Measurements from ENCODE around the gene DGKH.

Gene DGKH

DNA sequence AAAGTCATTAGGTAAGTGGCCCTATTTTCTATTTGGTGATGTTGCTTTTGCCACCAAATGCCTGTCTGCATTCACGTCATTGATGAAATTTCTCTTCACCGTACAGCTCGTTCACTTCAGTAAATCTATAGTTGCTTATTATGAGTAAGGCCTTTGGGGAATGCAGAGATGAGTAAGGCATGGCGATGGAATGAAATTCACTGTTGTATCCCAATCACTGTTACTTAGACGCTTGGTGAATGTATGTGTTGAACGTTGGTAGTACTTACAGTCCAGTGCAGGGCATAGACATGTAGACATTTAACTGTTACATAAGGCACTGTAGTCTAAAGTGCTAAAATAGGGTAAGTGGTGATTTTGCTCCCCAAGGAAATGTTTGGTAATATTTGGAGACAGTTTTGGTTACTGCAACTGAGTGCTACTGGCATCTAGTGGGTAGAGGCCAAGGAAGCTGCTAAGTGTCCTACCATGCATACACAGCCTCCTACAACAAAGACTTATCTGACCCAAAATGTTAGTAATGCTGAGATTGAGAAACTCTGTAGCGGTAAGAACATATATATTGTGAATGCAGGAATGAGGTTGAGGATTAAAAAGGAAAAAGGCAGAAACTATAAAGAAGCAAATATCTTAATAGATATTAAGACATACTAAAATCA lies 229.3 kb downstream of the DGKH start:
- no peak for DNase-seq (ENCODE audit: low read depth)

DNA sequence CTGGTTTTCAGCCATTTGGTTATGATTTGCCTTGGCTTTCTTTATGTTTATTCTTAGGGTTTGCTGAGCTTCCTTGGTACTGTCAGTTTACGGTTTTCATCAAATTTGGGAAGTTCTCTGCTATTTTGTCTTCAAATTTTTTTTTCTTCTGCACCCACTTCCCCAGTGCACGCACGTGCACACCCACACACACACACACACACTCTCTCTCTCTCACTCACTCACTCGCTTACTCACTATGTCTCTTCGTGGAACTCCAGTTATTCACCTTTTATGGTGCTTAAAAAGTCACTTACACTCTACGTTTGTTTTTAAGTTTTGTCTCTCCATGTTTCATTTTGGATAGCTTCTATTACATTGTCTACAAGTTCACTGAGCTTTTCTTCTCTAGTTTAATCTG lies 230.6 kb downstream of the DGKH start:
- no peak for DNase-seq (ENCODE audit: low read depth)

GRCh38 chr13:42279986-42280385 lies 231.5 kb downstream of the DGKH start:
- no peak for DNase-seq (ENCODE audit: low read depth)

- no peak for DNase-seq (ENCODE audit: low read depth)
Observed at GRCh38 chr13:42280537-42280936, 232.1 kb downstream of the DGKH start.

DNA sequence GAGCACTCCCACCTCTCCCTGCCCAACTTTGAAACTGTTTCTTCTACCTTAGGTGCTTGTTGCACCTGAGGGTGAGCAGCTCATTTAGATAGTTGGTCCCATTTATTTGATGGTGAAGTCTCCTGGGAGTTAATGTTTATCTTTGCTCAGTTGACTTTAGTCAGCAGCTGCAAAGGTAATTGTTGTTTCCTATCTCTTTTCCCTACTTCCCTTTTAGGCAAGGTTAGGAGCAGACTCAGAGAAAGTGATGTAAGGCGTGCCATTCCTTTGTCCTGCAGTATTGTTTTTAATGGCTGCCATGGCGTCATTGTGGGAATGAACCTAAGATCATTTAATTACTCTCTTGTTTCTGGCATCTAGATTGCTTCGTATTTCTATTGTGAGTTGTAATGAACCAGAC lies 235.1 kb downstream of the DGKH start:
- DNase-seq (ENCODE audit: low read depth), result no peak

GRCh38 chr13:42284068-42284467 lies 235.6 kb downstream of the DGKH start:
- DNase-seq (ENCODE audit: low read depth), result no peak

All from stromal cell of bone marrow (primary cell).